K562 (cell line): Measurements from ENCODE around the gene TNRC6B. TPM values are rescaled to one million over a fixed set of nuclear protein-coding genes. Genes with fewer than 3 reads are reported as not detected.

Source experiments
- ATAC-seq: fragments of 200-7000 bp; cut with Tn5 transposase; 3 replicates; pipeline ENCODE4 v1.9.1; 2020; ENCODE audit warnings: moderate library complexity
- BruUV-seq: library from RNA; stranded (reverse); fragments of 400-500 nt; replicated peaks from 2 replicates; lab custom pipeline; 2021; lab: Mats Ljungman, UMichigan
- CTCF ChIA-PET: fragments of 300-600 bp; formaldehyde crosslinking; extraction: SDS; loops from one replicate; lab custom pipeline; 2021; ENCODE audit warnings: low intra/inter-chr PET ratio; lab: Yijun Ruan, JAX
- POLR2A ChIA-PET: fragments of 300-600, 350-650 bp; sonication (Branson Sonifier 250); formaldehyde crosslinking; extraction: SDS; loops from one replicate; lab custom pipeline; 2021; ENCODE audit warnings: antibody characterized with exemption, inconsistent platforms; lab: Yijun Ruan, JAX
- DNase-seq, 4 experiments: peaks; one replicate each; pipeline versions ENCODE4 v3.0.0 to v3.0.0-alpha.2; 2011 to 2018; ENCODE audit warnings: low spot score in 3 of 4, mixed read lengths in 3 of 4; ENCODE audit errors: extremely low read depth in 1 of 4
- FAIRE-seq: peaks from 2 replicates; lab custom pipeline; 2011; peaks lifted over from hg19 to GRCh38; lab: Jason Lieb, UNC
- H2AFZ ChIP-seq: 2 replicates; pipeline ENCODE4 v1.6.0; 2011; ENCODE audit warnings: low read depth, low read length, control low read depth, inconsistent platforms
- H3K27ac ChIP-seq: fragments of 200-600 bp; 3 replicates; pipeline ENCODE4 v1.8.0; 2011; ENCODE audit warnings: low read depth, mild to moderate bottlenecking, control low read depth, inconsistent platforms, low read length, moderate library complexity, mixed read lengths; ENCODE audit errors: extremely low read depth
- H3K27me3 ChIP-seq, 2 experiments: fragments of 300-600 bp in 1 of 2; 2 replicates in 1 of 2; 3 replicates in 1 of 2; pipeline versions ENCODE4 v1.6.0 to v1.8.0; 2011; ENCODE audit warnings: inconsistent platforms in 2 of 2, low read length in 2 of 2, mild to moderate bottlenecking in 1 of 2, mixed read lengths in 1 of 2, moderate library complexity in 1 of 2; ENCODE audit not compliant: control insufficient read depth in 2 of 2, insufficient read depth in 2 of 2
- H3K36me3 ChIP-seq: fragments of 300-600 bp; 3 replicates; pipeline ENCODE4 v1.8.0; 2011; ENCODE audit warnings: mild to moderate bottlenecking, low read length, inconsistent platforms; ENCODE audit not compliant: control insufficient read depth, insufficient read depth
- H3K4me1 ChIP-seq, 2 experiments: fragments of 200-600 bp in 1 of 2; replicated peaks in 1 of 2; 2 replicates in 1 of 2; 3 replicates in 1 of 2; pipeline versions ENCODE4 v1.5.1 to v1.8.0; 2011; ENCODE audit warnings: inconsistent platforms in 2 of 2, low read length in 2 of 2, mild to moderate bottlenecking in 1 of 2, mixed read lengths in 1 of 2, moderate library complexity in 1 of 2; ENCODE audit not compliant: control insufficient read depth in 2 of 2, insufficient read depth in 2 of 2
- H3K4me2 ChIP-seq: 2 replicates; pipeline ENCODE4 v1.6.1; 2011; ENCODE audit warnings: low read length, control low read depth, inconsistent platforms, mixed read lengths; ENCODE audit not compliant: insufficient read depth
- H3K4me3 ChIP-seq: fragments of 200-600 bp; sonication (generic), shearing (Covaris generic); 2 replicates; pipeline ENCODE4 v1.5.1; 2016; ENCODE audit warnings: control low read depth, inconsistent platforms
- H3K79me2 ChIP-seq: fragments of 200-600 bp; 3 replicates; pipeline ENCODE4 v1.8.0; 2011; ENCODE audit warnings: low read length, inconsistent platforms; ENCODE audit not compliant: control insufficient read depth, insufficient read depth
- H3K9ac ChIP-seq, 2 experiments: 2 replicates each; pipeline versions ENCODE4 v1.6.0 to v1.6.1; 2011; ENCODE audit warnings: low read depth in 2 of 2, low read length in 2 of 2, control low read depth in 1 of 2, inconsistent platforms in 1 of 2, mild to moderate bottlenecking in 1 of 2, mixed read lengths in 1 of 2; ENCODE audit not compliant: insufficient read depth in 1 of 2
- H3K9me1 ChIP-seq: one replicate; pipeline ENCODE4 v1.6.0; 2011; ENCODE audit warnings: inconsistent platforms, mild to moderate bottlenecking, low read length, moderate library complexity; ENCODE audit not compliant: control insufficient read depth, insufficient read depth
- H3K9me3 ChIP-seq: replicated peaks from 2 replicates; pipeline ENCODE4 v1.5.1; 2011; ENCODE audit warnings: low read depth, low read length, inconsistent platforms; ENCODE audit not compliant: control insufficient read depth, insufficient read depth
- H4K20me1 ChIP-seq: replicated peaks from 2 replicates; pipeline ENCODE4 v1.6.1; 2011; ENCODE audit warnings: low read length, inconsistent platforms, mixed read lengths; ENCODE audit not compliant: control insufficient read depth, insufficient read depth
- CBX1 ChIP-seq: sonication (generic); IDR thresholded peaks from 2 replicates; pipeline ENCODE4 v1.6.1; 2016; ENCODE audit warnings: antibody characterized with exemption, low read depth, mild to moderate bottlenecking
- CREB3 ChIP-seq: fragments of 450-650 bp; conservative IDR thresholded peaks from 2 replicates; pipeline ENCODE4 v1.6.1; 2016; ENCODE audit warnings: missing genetic modification characterization, low read depth, mild to moderate bottlenecking, missing compliant biosample characterization, moderate library complexity
- DLX4 ChIP-seq: fragments of 250-450 bp; sonication (Bioruptor Pico); IDR thresholded peaks from 2 replicates; pipeline ENCODE4 v1.6.1; 2021; ENCODE audit warnings: mild to moderate bottlenecking
- DPF2 ChIP-seq: fragments of 450-650 bp; IDR thresholded peaks from 2 replicates; pipeline ENCODE4 v1.6.1; 2016
- E2F3 ChIP-seq: fragments of 250-450 bp; sonication (Bioruptor Pico); IDR thresholded peaks from 2 replicates; pipeline ENCODE4 v1.4.0; 2020; ENCODE audit warnings: mild to moderate bottlenecking
- HCFC1 ChIP-seq: IDR thresholded peaks from 2 replicates; pipeline ENCODE4 v1.6.1; 2012; ENCODE audit warnings: low read depth, low read length, improper control_type of control experiment
- HNRNPL ChIP-seq: fragments of 200-400 bp; formaldehyde crosslinking; IDR thresholded peaks from 2 replicates; pipeline ENCODE4 v1.6.1; 2017; ENCODE audit warnings: low read depth, mild to moderate bottlenecking, low read length
- MBD1 ChIP-seq: fragments of 250-450 bp; sonication (Bioruptor Pico); IDR thresholded peaks from 2 replicates; pipeline ENCODE4 v1.8.0; 2022; ENCODE audit warnings: inconsistent platforms
- MTA2 ChIP-seq: fragments of 450-650 bp; IDR thresholded peaks from 2 replicates; pipeline ENCODE4 v1.6.1; 2016; ENCODE audit warnings: low read depth
- NR2F6 ChIP-seq: fragments of 450-650 bp; formaldehyde crosslinking; IDR thresholded peaks from 2 replicates; pipeline ENCODE4 v1.4.0; 2020; ENCODE audit warnings: mild to moderate bottlenecking
- PCBP2 ChIP-seq: fragments of 200-400 bp; formaldehyde crosslinking; IDR thresholded peaks from 2 replicates; pipeline ENCODE4 v1.6.1; 2018; ENCODE audit warnings: low read length, low read depth, mild to moderate bottlenecking, moderate library complexity; ENCODE audit not compliant: poor library complexity, severe bottlenecking
- POLR2AphosphoS5 ChIP-seq: IDR thresholded peaks from 2 replicates; pipeline ENCODE4 v1.6.1; 2011; ENCODE audit warnings: mild to moderate bottlenecking, low read depth, low read length, moderate library complexity; ENCODE audit not compliant: control insufficient read depth, insufficient read depth
- SETDB1 ChIP-seq: IDR thresholded peaks from one replicate; pipeline ENCODE4 v1.6.1; 2012; ENCODE audit warnings: low read length, control low read depth, inconsistent platforms
- TCF3 ChIP-seq: sonication (generic); formaldehyde crosslinking; IDR thresholded peaks from 2 replicates; pipeline ENCODE4 v1.4.0; 2020; ENCODE audit warnings: mild to moderate bottlenecking, missing genetic modification reagents
- XRCC3 ChIP-seq: fragments of 450-650 bp; IDR thresholded peaks from 2 replicates; pipeline ENCODE4 v1.6.1; 2017; ENCODE audit warnings: mild to moderate bottlenecking, moderate library complexity
- YBX1 ChIP-seq: fragments of 450-650 bp; IDR thresholded peaks from 2 replicates; pipeline ENCODE4 v1.7.1; 2016; ENCODE audit warnings: mild to moderate bottlenecking
- ZC3H8 ChIP-seq: fragments of 450-650 bp; IDR thresholded peaks from 2 replicates; pipeline ENCODE4 v1.6.1; 2017
- ZFX ChIP-seq: sonication (generic); formaldehyde crosslinking; IDR thresholded peaks from 2 replicates; pipeline ENCODE4 v1.8.0; 2022; ENCODE audit warnings: mild to moderate bottlenecking, missing genetic modification reagents, moderate library complexity
- ZNF277 ChIP-seq: fragments of 250-450 bp; sonication (Bioruptor Pico); IDR thresholded peaks from 2 replicates; pipeline ENCODE4 v1.8.0; 2022; ENCODE audit warnings: inconsistent platforms, mild to moderate bottlenecking, moderate library complexity, borderline replicate concordance
- ZNF717 ChIP-seq: fragments of 250-450 bp; sonication (Bioruptor Pico); IDR thresholded peaks from 2 replicates; pipeline ENCODE4 v1.5.0; 2021
- WGBS: fragments of 100-300 bp; shearing (Covaris generic); methylation state at CpG from one replicate; pipeline ENCODE4 v1.1.6; 2016; ENCODE audit warnings: low coverage, mixed read lengths; ENCODE audit not compliant: insufficient coverage; ENCODE audit errors: missing lambda C conversion rate; 5-methylcytosine and 5-hydroxymethylcytosine counted together
- in situ Hi-C: fragments of 300-500 bp; cut with MboI; formaldehyde crosslinking; loops from 4 replicates; pipeline ENCODE4 v1.15.0; 2018; ENCODE audit warnings: inconsistent platforms, mixed read lengths
- intact Hi-C: fragments of 100-400 bp; cut with micrococcal nuclease; formaldehyde crosslinking; loops from 2 replicates; pipeline ENCODE4 v1.14.2; 2022
- polyA plus RNA-seq, 8 experiments: library from polyadenylated mRNA; depleted of rRNA in 4 of 8; stranded (reverse) in 5 of 8; unstranded in 3 of 8; fragments of >200 nt; fragmentation: Nextera tagmentation in 2 of 8; fragmentation: Illumina TruSeq in 1 of 8; extraction: Ambion mirVana in 2 of 8; extraction: Trizol in 1 of 8; gene quantifications; 2 replicates each; pipeline versions ENCODE4 v1.2.1 to v1.2.3, GENCODE V29; 2011 to 2014; ENCODE audit warnings: inconsistent platforms in 1 of 8, missing spikeins in 1 of 8
- total RNA-seq, 7 experiments: library from RNA; depleted of rRNA in 6 of 7; stranded (reverse); fragments of >200 nt in 6 of 7; fragmentation: Illumina TruSeq in 2 of 7; extraction: Trizol in 2 of 7; gene quantifications; 2 replicates each; pipeline versions ENCODE4 v1.2.1 to v1.2.3, GENCODE V29; 2011 to 2021; ENCODE audit warnings: low replicate concordance in 1 of 7

TNRC6B gene
- total and polyA plus RNA-seq, 9 of the 15 experiments (the other 6 are each of a cell fraction or from before 2014, with no cell fraction given): 0.96 to 18.8 (median 10.8) TPM

- Histone ChIP-seq H3K27ac (peak overlapping the region; percentile 55), H2AFZ (no peak overlapping the region), H3K9ac (no peak overlapping the region; a peak in 1 of 4 replicates), H3K36me3 (0 out of 3 replicates have a peak, but pooled peaks cover 6% of the 10 kb centered on the region), H3K4me2 (peak overlapping the region; percentile 58), H4K20me1 (peaks cover 12% of the 10 kb centered on the region), H3K4me1 (peaks cover 0 to 14% of the 10 kb centered on the region in 2 experiments; a peak in 2 of 5 replicates), H3K9me3 (no peaks in the 10 kb centered on the region), H3K9me1 (no peaks in the 10 kb centered on the region), H3K4me3 (no peak overlapping the region), H3K27me3 (no peaks in the 10 kb centered on the region), H3K79me2 (peaks cover 93% of the 10 kb centered on the region)
- ATAC-seq (peak; percentile 88), FAIRE-seq (peak; percentile 94), DNase-seq (peak; percentile 29 to 82 (median 48))
- BruUV-seq: no TSS peak
- in situ Hi-C loops: no loop called here
- 8% methylated on average over 9 of the region's 9 CpGs for WGBS
- intact Hi-C loops: no loop called here
- ChIA-PET POLR2A (interaction anchor here (0.6 to 1.5 kb wide), 9 partner anchors 8 to 137 kb away, joined by 3 to 4 read pairs (median 3); no protein-coding TSS in a partner anchor), CTCF (no interaction called here)
- no peak for TF ChIP-seq ZC3H8
- no peak for TF ChIP-seq MBD1 (CRISPR knock-in tag)
- peak; percentile 17; the same call in 1 of the 2 replicates for TF ChIP-seq DPF2
- no peak for TF ChIP-seq ZNF717 (CRISPR knock-in tag)
- no peak for TF ChIP-seq DLX4 (CRISPR knock-in tag)
- peak; percentile 60 for TF ChIP-seq POLR2AphosphoS5
- TF ChIP-seq MTA2: 0 out of 2 replicates have a peak, but pooled peaks have one; percentile 42
- TF ChIP-seq E2F3 (CRISPR knock-in tag): no peak
- TF ChIP-seq SETDB1: no peak
- TF ChIP-seq HNRNPL: no peak
- no peak for TF ChIP-seq NR2F6 (CRISPR knock-in tag)
- no peak for TF ChIP-seq CREB3 (tag)
- TF ChIP-seq XRCC3: no peak
- no peak for TF ChIP-seq YBX1
- no peak for TF ChIP-seq HCFC1
- TF ChIP-seq ZFX: no peak
- TF ChIP-seq PCBP2: no peak
- TF ChIP-seq TCF3 (CRISPR knock-in tag): peak; percentile 73
- TF ChIP-seq ZNF277 (CRISPR knock-in tag): no peak
- TF ChIP-seq CBX1: no peak
Observed at GRCh38 chr22:40202225-40202944, 24.7 kb downstream of the TNRC6B start.
